Measurements from ENCODE around the gene KRR1. TPM values are rescaled to one million over a fixed set of nuclear protein-coding genes. Genes with fewer than 3 reads are reported as not detected.

KRR1 gene
- total RNA-seq (97.1 TPM), polyA plus RNA-seq (24.5 TPM)
- long read RNA-seq, donor 1, full-length matches to known transcripts = 4 of 4 reads
- long read RNA-seq, donor 1, partial matches to known transcripts = 0 of 4 reads
- long read RNA-seq, donor 1, other reads (novel, unspliced or antisense) = 0 of 4 reads
- long read RNA-seq, donor 2 = 0 reads
- long read RNA-seq, donor 3, full-length matches to known transcripts = 26 of 37 reads
- long read RNA-seq, donor 3, partial matches to known transcripts = 11 of 37 reads
- long read RNA-seq, donor 3, other reads (novel, unspliced or antisense) = 0 of 37 reads
- long read RNA-seq, donor 4, full-length matches to known transcripts = 14 of 14 reads
- long read RNA-seq, donor 4, partial matches to known transcripts = 0 of 14 reads
- long read RNA-seq, donor 4, other reads (novel, unspliced or antisense) = 0 of 14 reads
- long read RNA-seq, donor 5, full-length matches to known transcripts = 27 of 42 reads
- long read RNA-seq, donor 5, partial matches to known transcripts = 15 of 42 reads
- long read RNA-seq, donor 5, other reads (novel, unspliced or antisense) = 0 of 42 reads
- long read RNA-seq, donor 6, full-length matches to known transcripts = 12 of 12 reads
- long read RNA-seq, donor 6, partial matches to known transcripts = 0 of 12 reads
- long read RNA-seq, donor 6, other reads (novel, unspliced or antisense) = 0 of 12 reads
- long read RNA-seq, donor 7, full-length matches to known transcripts = 27 of 36 reads
- long read RNA-seq, donor 7, partial matches to known transcripts = 9 of 36 reads
- long read RNA-seq, donor 7, other reads (novel, unspliced or antisense) = 0 of 36 reads
- long read RNA-seq, donor 8, full-length matches to known transcripts = 3 of 3 reads
- long read RNA-seq, donor 8, partial matches to known transcripts = 0 of 3 reads
- long read RNA-seq, donor 8, other reads (novel, unspliced or antisense) = 0 of 3 reads
- long read RNA-seq, donor 9, full-length matches to known transcripts = 10 of 10 reads
- long read RNA-seq, donor 9, partial matches to known transcripts = 0 of 10 reads
- long read RNA-seq, donor 9, other reads (novel, unspliced or antisense) = 0 of 10 reads
- long read RNA-seq, donor 10, full-length matches to known transcripts = 15 of 20 reads
- long read RNA-seq, donor 10, partial matches to known transcripts = 5 of 20 reads
- long read RNA-seq, donor 10, other reads (novel, unspliced or antisense) = 0 of 20 reads

DNA sequence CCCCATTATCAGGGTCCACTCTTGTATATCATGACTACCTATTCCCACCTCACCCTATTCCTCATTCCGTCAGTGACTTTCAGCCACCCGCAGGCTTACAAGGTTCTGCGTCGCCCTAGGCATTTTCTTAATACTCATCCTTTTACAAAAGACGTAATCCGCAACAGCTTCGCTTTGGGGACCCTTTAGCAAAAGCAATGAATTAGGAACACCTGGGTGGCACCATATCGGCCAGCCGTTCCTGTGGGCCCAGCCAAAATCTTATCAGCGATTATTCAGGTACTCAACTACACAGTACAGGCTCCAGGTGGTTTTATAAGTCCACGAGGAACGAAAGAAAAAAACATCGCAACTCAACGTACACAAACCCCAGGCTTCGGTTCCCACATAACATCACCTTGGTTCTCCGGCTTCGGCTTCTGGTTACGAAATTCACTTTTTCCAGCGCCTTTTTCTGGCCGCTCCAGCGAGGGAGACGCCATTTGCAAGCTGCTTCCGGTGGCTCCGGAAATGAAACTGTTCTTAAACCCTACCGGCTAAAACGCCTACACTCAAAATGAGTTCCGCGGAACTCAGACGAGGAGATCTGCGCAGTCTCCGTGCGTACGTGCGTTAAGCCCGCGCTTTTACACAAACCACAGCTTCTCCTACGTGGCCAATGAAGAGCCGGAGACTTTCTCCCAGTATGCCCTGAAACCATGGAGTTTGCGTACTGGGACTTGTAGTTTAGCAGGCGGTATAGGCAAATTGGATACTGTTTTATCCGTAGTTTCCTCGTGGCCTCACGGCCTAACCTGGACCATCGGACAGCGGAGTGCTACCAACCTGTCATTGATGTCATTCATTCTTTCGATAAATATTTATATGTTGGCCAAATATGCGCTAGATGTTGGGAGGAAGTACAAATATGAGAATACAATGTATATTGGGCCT, at the start of gene KRR1:
Gene KRR1, minus strand, starts transcription at position 494 of the 933 bp plus-strand sequence. Its CDS starts 12 bp downstream, at position 482.
- no peaks in the 10 kb centered on the region for H3K9me3 ChIP-seq (ENCODE audit: control insufficient read depth in 2 of 2, insufficient read depth in 1 of 2, low read length in 1 of 2)
- 7% methylated on average over 47 of the region's 47 CpGs for WGBS
- DNase-seq (ENCODE audit: low read depth in 6 of 9, low spot score in 9 of 9) = peak; percentile 88 to 98 (median 94)

GRCh38 chr12:75560167-75560566, 48.8 kb upstream of the KRR1 start:
- H3K4me1 ChIP-seq (ENCODE audit: control insufficient read depth in 2 of 2, insufficient read depth in 2 of 2, low read length in 2 of 2) = no peaks in the 10 kb centered on the region
- H3K9me3 ChIP-seq (ENCODE audit: control insufficient read depth in 2 of 2, insufficient read depth in 1 of 2, low read length in 1 of 2) = no peaks in the 10 kb centered on the region
- no peaks in the 10 kb centered on the region for H3K36me3 ChIP-seq (ENCODE audit: control insufficient read depth in 2 of 2, insufficient read depth in 2 of 2, low read length in 1 of 2)
- H3K27me3 ChIP-seq (ENCODE audit: control insufficient read depth in 2 of 2, insufficient read depth in 1 of 2, low read length in 1 of 2) = no peaks in the 10 kb centered on the region
- no peak overlapping the region for H3K4me3 ChIP-seq (ENCODE audit: low read length in 2 of 2)
- H3K27ac ChIP-seq (ENCODE audit: low read depth in 1 of 2, low read length in 1 of 2) = no peak overlapping the region
- no peak for DNase-seq (ENCODE audit: low read depth in 6 of 9, low spot score in 9 of 9)
- WGBS = 71% methylated on average over 2 of the region's 2 CpGs

More for the DNA sequence above, at the start of gene KRR1:
- H3K4me1 ChIP-seq (ENCODE audit: control insufficient read depth in 2 of 2, insufficient read depth in 2 of 2, low read length in 2 of 2) = peaks cover 3 to 4% of the 10 kb centered on the region in 2 donors
- no peaks in the 10 kb centered on the region for H3K27me3 ChIP-seq (ENCODE audit: control insufficient read depth in 2 of 2, insufficient read depth in 1 of 2, low read length in 1 of 2)
- H3K27ac ChIP-seq (ENCODE audit: low read depth in 1 of 2, low read length in 1 of 2) = peak within 1 kb of the TSS; percentile 74 to 82
- peak within 1 kb of the TSS; percentile 66 to 88 for H3K4me3 ChIP-seq (ENCODE audit: low read length in 2 of 2)
- H3K36me3 ChIP-seq (ENCODE audit: control insufficient read depth in 2 of 2, insufficient read depth in 2 of 2, low read length in 1 of 2) = peaks cover 0 to 12% of the 10 kb centered on the region in 2 donors

- H3K27me3 ChIP-seq (ENCODE audit: control insufficient read depth in 2 of 2, insufficient read depth in 1 of 2, low read length in 1 of 2) = no peaks in the 10 kb centered on the region
- no peak overlapping the region for H3K27ac ChIP-seq (ENCODE audit: low read depth in 1 of 2, low read length in 1 of 2)
- H3K4me3 ChIP-seq (ENCODE audit: low read length in 2 of 2) = no peak overlapping the region
- no peaks in the 10 kb centered on the region for H3K4me1 ChIP-seq (ENCODE audit: control insufficient read depth in 2 of 2, insufficient read depth in 2 of 2, low read length in 2 of 2)
- no peaks in the 10 kb centered on the region for H3K9me3 ChIP-seq (ENCODE audit: control insufficient read depth in 2 of 2, insufficient read depth in 1 of 2, low read length in 1 of 2)
- 96% methylated on average over 3 of the region's 3 CpGs for WGBS
- DNase-seq (ENCODE audit: low read depth in 6 of 9, low spot score in 9 of 9) = no peak
- no peaks in the 10 kb centered on the region for H3K36me3 ChIP-seq (ENCODE audit: control insufficient read depth in 2 of 2, insufficient read depth in 2 of 2, low read length in 1 of 2)
These were observed 46.9 kb upstream of the KRR1 start for GRCh38 chr12:75558287-75558686.

GRCh38 chr12:75556311-75556899, 45.0 kb upstream of the KRR1 start:
- Histone ChIP-seq H3K9me3 (ENCODE audit: control insufficient read depth in 2 of 2, insufficient read depth in 1 of 2, low read length in 1 of 2) (no peaks in the 10 kb centered on the region), H3K27ac (ENCODE audit: low read depth in 1 of 2, low read length in 1 of 2) (no peak overlapping the region), H3K4me1 (ENCODE audit: control insufficient read depth in 2 of 2, insufficient read depth in 2 of 2, low read length in 2 of 2) (no peaks in the 10 kb centered on the region), H3K36me3 (ENCODE audit: control insufficient read depth in 2 of 2, insufficient read depth in 2 of 2, low read length in 1 of 2) (no peaks in the 10 kb centered on the region), H3K27me3 (ENCODE audit: control insufficient read depth in 2 of 2, insufficient read depth in 1 of 2, low read length in 1 of 2) (no peaks in the 10 kb centered on the region), H3K4me3 (ENCODE audit: low read length in 2 of 2) (no peak overlapping the region)
- DNase-seq (ENCODE audit: low read depth in 6 of 9, low spot score in 9 of 9) = no peak
- WGBS = 93% methylated on average over 3 of the region's 3 CpGs

GRCh38 chr12:75554556-75554880, 43.1 kb upstream of the KRR1 start:
- DNase-seq (ENCODE audit: low read depth in 6 of 9, low spot score in 9 of 9) = no peak
- Histone ChIP-seq H3K27ac (ENCODE audit: low read depth in 1 of 2, low read length in 1 of 2) (no peak overlapping the region), H3K36me3 (ENCODE audit: control insufficient read depth in 2 of 2, insufficient read depth in 2 of 2, low read length in 1 of 2) (no peaks in the 10 kb centered on the region), H3K4me3 (ENCODE audit: low read length in 2 of 2) (no peak overlapping the region), H3K4me1 (ENCODE audit: control insufficient read depth in 2 of 2, insufficient read depth in 2 of 2, low read length in 2 of 2) (no peaks in the 10 kb centered on the region), H3K27me3 (ENCODE audit: control insufficient read depth in 2 of 2, insufficient read depth in 1 of 2, low read length in 1 of 2) (no peaks in the 10 kb centered on the region), H3K9me3 (ENCODE audit: control insufficient read depth in 2 of 2, insufficient read depth in 1 of 2, low read length in 1 of 2) (no peaks in the 10 kb centered on the region)
- 92% methylated on average over 1 of the region's 1 CpG for whole genome bisulfite sequencing

DNA sequence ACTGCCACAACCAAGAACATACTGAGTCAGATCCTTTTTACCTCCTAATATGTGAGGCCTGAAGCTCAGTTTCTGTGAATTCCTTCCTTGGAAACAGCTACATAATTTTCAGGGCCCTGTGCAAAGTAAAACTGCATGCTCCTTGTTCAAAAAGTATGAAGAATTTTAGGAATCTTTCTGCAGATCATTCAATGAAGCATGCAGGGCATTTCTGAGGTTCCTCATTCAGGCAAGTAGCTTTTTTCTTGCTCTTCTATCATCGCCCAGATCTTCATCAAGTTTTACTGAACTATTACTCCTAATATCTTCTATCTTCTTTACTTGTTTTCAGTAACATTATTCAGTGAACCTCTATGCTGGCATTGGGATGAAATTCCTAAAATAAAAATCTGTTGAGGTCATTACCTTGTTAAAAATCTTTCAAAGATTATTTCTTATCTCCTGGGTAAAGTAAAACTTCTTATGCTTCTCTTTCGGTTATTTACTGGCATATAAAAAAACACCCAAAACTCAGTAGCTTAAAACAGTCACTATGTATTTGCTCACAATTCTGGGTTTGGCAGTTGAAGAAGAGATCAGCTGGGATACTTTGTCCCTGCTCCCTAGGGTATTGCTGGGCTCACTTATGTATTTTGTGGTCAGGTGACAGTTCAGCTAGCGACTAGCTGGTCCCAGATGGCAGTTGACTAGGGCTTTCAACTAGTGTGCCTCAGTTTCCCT, 42.6 kb upstream of the KRR1 start:
- H3K4me1 ChIP-seq (ENCODE audit: control insufficient read depth in 2 of 2, insufficient read depth in 2 of 2, low read length in 2 of 2) = no peaks in the 10 kb centered on the region
- H3K36me3 ChIP-seq (ENCODE audit: control insufficient read depth in 2 of 2, insufficient read depth in 2 of 2, low read length in 1 of 2) = no peaks in the 10 kb centered on the region
- H3K9me3 ChIP-seq (ENCODE audit: control insufficient read depth in 2 of 2, insufficient read depth in 1 of 2, low read length in 1 of 2) = no peaks in the 10 kb centered on the region
- DNase-seq (ENCODE audit: low read depth in 6 of 9, low spot score in 9 of 9) = no peak
- no peaks in the 10 kb centered on the region for H3K27me3 ChIP-seq (ENCODE audit: control insufficient read depth in 2 of 2, insufficient read depth in 1 of 2, low read length in 1 of 2)
- 84% methylated on average over 3 of the region's 3 CpGs for WGBS
- no peak overlapping the region for H3K4me3 ChIP-seq (ENCODE audit: low read length in 2 of 2)
- H3K27ac ChIP-seq (ENCODE audit: low read depth in 1 of 2, low read length in 1 of 2) = no peak overlapping the region

DNA sequence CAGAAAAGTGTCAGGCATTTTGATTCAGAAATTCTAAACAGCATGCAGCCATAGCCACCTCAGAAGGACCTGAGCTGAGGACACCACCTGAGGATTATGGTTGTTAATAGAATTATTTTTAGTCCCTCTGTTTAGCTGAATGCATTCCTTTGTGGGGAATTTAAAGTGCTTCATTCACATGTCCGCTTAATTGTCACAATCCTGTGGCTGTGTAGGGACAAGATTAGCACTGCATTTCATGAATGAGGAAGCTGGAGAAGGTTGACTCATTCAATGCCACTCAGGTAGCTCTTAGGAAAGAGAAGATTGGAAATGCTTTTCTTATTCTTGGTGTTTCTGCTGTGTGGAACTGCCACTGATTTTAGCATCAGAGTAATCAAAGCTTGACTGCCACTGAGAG, 42.0 kb upstream of the KRR1 start:
- H3K27ac ChIP-seq (ENCODE audit: low read depth in 1 of 2, low read length in 1 of 2) = no peak overlapping the region
- WGBS = 69% methylated on average over 1 of the region's 1 CpG
- no peak for DNase-seq (ENCODE audit: low read depth in 6 of 9, low spot score in 9 of 9)

DNA sequence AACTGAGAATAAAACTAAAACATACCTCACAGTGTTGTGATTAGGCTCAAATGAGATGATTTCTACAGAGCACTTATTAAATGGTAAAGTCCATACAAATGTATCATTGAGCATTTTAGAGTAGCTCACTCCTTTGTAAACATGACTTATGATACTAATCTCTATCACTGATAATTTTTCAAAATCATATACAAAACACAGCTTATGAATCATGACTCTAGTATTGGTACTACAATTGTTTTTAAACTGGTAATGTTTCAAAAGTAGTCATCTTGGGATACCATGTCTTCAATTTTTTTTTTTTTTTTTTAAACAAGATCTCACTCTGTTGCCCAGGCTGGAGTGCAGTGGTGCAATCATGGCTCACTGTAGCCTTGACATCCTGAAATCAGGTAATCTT, 40.1 kb upstream of the KRR1 start:
- Histone ChIP-seq H3K9me3 (ENCODE audit: control insufficient read depth in 2 of 2, insufficient read depth in 1 of 2, low read length in 1 of 2) (no peaks in the 10 kb centered on the region), H3K27me3 (ENCODE audit: control insufficient read depth in 2 of 2, insufficient read depth in 1 of 2, low read length in 1 of 2) (no peaks in the 10 kb centered on the region), H3K27ac (ENCODE audit: low read depth in 1 of 2, low read length in 1 of 2) (no peak overlapping the region), H3K4me3 (ENCODE audit: low read length in 2 of 2) (no peak overlapping the region), H3K36me3 (ENCODE audit: control insufficient read depth in 2 of 2, insufficient read depth in 2 of 2, low read length in 1 of 2) (no peaks in the 10 kb centered on the region), H3K4me1 (ENCODE audit: control insufficient read depth in 2 of 2, insufficient read depth in 2 of 2, low read length in 2 of 2) (no peaks in the 10 kb centered on the region)
- DNase-seq (ENCODE audit: low read depth in 6 of 9, low spot score in 9 of 9) = no peak

More for the DNA sequence above, 42.0 kb upstream of the KRR1 start:
- no peaks in the 10 kb centered on the region for H3K36me3 ChIP-seq (ENCODE audit: control insufficient read depth in 2 of 2, insufficient read depth in 2 of 2, low read length in 1 of 2)
- H3K27me3 ChIP-seq (ENCODE audit: control insufficient read depth in 2 of 2, insufficient read depth in 1 of 2, low read length in 1 of 2) = no peaks in the 10 kb centered on the region
- H3K4me1 ChIP-seq (ENCODE audit: control insufficient read depth in 2 of 2, insufficient read depth in 2 of 2, low read length in 2 of 2) = no peaks in the 10 kb centered on the region
- H3K4me3 ChIP-seq (ENCODE audit: low read length in 2 of 2) = no peak overlapping the region
- no peaks in the 10 kb centered on the region for H3K9me3 ChIP-seq (ENCODE audit: control insufficient read depth in 2 of 2, insufficient read depth in 1 of 2, low read length in 1 of 2)

Measured in thymus (tissue), 14 donors.